Right renal pelvis (tissue), 4 donors: ENCODE measurements around the gene HSD11B1. TPM values are rescaled to one million over a fixed set of nuclear protein-coding genes. Genes with fewer than 3 reads are reported as not detected.

Experiments used
- DNase-seq, 4 donors: peaks; one replicate each; pipeline ENCODE4 v3.0.0-alpha.2; 2013; ENCODE audit warnings: low read depth in 4 of 4, low spot score in 3 of 4, missing footprints in 1 of 4
- polyA plus RNA-seq, 4 donors: library from polyadenylated mRNA; unstranded; fragments of 120-200 nt; gene quantifications; one replicate each; pipeline ENCODE4 v1.2.1, GENCODE V29; 2013; ENCODE audit not compliant: insufficient read length in 4 of 4

HSD11B1 gene
- polyA plus RNA-seq, 4 donors = 0.27 to 0.46 (median 0.34) TPM

DNA sequence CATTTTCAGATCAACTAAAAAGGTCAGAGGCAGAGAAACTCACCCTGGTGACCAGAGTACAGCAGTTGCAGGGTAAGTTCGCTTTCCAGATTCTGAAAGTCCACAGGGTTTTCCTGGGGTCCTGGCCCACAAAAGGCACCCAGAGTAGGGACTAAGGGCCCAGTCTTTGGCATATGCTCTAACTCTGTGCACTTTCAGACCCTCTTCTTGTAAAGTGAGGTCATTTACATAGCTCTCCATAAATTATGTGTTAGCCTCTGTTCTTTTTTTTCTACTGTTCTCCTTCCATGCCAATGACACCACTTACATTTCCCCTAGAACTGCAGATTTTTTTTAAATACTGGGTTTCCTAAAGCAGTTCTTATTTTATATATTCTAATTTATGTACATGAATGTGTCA lies 73.5 kb downstream of the HSD11B1 start:
- no peak for DNase-seq

GRCh38 chr1:209780268-209780667 lies 75.6 kb downstream of the HSD11B1 start:
- DNase-seq = no peak

DNA sequence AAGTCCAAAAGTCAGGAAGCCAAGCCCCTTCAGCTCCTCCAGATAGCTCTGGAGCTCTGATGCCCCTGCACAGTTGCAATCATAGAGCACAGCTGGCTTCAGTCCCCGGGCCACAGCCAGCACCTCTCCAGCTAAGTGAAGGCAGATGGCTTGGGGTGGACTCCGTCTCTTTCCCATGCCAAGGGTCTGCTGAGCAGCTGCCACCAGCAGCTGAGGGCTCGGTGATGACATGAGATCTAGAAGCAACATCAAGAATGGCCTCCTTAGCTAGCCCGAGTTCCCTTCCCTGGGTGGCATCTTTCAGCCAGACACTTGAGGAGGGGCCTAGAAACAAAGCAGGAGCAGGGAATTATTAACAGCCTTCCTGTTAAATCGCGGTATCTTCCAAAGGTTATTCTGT lies 78.7 kb downstream of the HSD11B1 start:
- DNase-seq = no peak

Other genes starting within 250 kb of the HSD11B1 start
- gene CAMK1G, start 121.1 kb upstream of the HSD11B1 start, polyA plus RNA-seq = 1 to 10 TPM; 5.4 to 6.6 (median 6.2) TPM
- 1 to 10 TPM in 3 of 4 donors, under 1 TPM in 1; 0.93 to 1.8 (median 1.7) TPM for gene LAMB3, start 52.4 kb upstream of the HSD11B1 start, polyA plus RNA-seq
- 10 to 100 TPM in 3 of 4 donors, 1 to 10 TPM in 1; 8.8 to 17.2 (median 15.2) TPM for gene G0S2, start 29.4 kb upstream of the HSD11B1 start, polyA plus RNA-seq
- gene TRAF3IP3, start 51.2 kb downstream of the HSD11B1 start, polyA plus RNA-seq = 1 to 10 TPM; 1.2 to 2.0 (median 1.7) TPM
- gene C1orf74, start 79.7 kb downstream of the HSD11B1 start, polyA plus RNA-seq = 1 to 10 TPM; 3.6 to 4.4 (median 3.9) TPM
- gene IRF6, start 101.3 kb downstream of the HSD11B1 start, polyA plus RNA-seq = 10 to 100 TPM; 17.1 to 23.7 (median 20.4) TPM
- 10 to 100 TPM in 3 of 4 donors, 1 to 10 TPM in 1; 9.5 to 11.5 (median 11.1) TPM for gene UTP25, start 123.1 kb downstream of the HSD11B1 start, polyA plus RNA-seq
- gene SYT14, start 233.4 kb downstream of the HSD11B1 start, polyA plus RNA-seq = under 1 TPM; 0.24 to 0.49 (median 0.35) TPM